HG03432 (cell line): Measurements from ENCODE around the gene PIAS4.
A peak's percentile ranks its signal among the peaks of the same experiment; 100 is the strongest.
"Not testable (repeated sequence)": the region's sequence is repeated elsewhere in the genome, so short reads cannot be mapped to it uniquely, and the experiment has no call there.

Experiments
- ATAC-seq: cut with Tn5 transposase; IDR thresholded peaks from one replicate; pipeline ENCODE4 v1.9.1; 2021; ENCODE audit warnings: mild to moderate bottlenecking, moderate library complexity; ENCODE audit not compliant: unreplicated experiment

The PIAS4 gene

DNA sequence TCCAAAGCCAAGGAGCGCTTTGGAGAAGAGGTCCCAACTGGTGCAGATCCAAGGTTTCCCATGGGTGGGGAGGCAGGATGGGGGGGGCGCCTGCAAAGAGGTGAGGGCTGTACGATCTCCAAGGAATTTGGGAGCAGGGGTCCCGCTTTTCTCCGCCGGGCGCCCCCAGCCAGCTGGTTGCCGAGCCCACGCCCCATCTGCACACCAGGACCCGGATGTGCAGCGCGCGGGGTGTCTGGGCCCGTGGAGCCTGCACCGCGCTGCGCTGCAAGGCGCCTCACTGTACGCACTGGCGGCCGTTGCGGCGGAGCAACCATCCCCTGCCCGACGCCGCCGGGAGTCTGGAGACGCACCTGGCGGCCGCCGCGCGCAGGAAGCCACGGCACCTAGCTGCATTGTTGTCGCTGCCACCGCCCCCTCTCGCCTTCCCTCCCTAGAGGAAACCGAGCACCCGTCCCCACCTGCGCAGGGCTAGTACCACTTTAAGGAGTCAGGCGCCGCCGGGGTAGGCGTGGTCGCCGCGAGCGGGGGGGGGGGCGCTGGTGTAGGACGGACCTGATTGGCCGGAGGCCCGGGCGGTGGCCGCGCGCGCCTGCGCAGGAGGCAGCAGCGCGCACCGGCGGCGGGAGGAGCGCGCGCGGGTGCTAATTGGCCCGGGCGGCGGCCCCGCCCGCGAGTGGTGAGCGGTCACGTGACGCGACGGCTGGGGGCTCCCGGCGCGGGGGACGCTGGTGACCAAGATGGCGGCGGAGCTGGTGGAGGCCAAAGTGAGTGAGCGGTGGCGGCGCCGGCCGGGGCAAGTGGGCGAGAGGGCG lies at the start of gene PIAS4:
Gene PIAS4 (plus strand): TSS at position 716 of the 815 bp plus-strand sequence. CDS start 25 bp downstream, at position 741.
- peak; percentile 79 for ATAC-seq

DNA sequence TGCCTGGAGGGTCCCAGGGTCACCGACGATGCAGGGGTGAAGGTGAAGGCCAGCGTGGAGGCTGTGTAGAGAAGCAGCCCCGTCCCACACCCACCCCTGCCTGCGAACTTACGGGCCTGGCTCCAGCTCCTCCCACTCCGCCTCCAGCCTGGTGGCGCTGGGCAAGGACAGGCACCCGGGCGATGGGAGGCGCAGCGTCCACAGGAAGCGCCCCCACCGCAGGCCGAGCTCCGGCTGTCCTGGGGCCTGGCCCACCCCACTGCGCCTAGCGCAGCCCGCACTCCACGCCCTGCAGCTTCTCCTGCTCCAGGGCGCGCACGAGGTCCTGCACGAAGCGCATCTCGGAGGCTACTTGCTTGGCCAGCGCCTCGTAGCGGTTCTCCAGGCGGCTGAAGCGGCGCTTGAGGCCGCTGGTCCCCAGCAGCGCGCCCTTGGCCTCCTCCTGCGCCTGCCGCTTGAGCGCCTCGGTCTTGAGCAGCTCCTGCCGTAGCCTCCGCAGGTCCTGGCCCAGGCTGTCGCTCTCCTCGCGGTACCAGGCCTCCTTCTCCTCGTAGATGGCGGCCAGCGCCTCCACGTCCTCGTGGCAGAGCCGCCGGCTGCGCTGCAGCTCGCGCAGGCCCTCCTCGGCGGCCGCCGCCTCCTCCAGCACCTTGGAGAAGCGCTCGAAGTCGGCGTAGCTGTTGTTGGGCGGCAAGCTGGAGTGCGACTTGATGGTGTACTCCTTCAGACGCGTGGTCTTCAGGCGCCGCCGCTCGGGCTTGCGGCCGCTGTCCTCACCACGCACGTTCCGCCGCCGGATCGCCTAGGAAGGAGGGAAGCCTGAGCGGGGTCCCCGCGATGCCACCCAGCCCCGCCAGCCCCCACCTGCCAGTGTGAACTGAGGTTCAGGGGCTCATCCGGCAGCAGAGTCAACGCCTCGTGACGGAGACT lies 48.4 kb upstream of the PIAS4 start:
- ATAC-seq = no peak

GRCh38 chr19:3959766-3960131 lies 47.8 kb upstream of the PIAS4 start:
- ATAC-seq = no peak

GRCh38 chr19:3961007-3961406 lies 46.5 kb upstream of the PIAS4 start:
- ATAC-seq = no peak

DNA sequence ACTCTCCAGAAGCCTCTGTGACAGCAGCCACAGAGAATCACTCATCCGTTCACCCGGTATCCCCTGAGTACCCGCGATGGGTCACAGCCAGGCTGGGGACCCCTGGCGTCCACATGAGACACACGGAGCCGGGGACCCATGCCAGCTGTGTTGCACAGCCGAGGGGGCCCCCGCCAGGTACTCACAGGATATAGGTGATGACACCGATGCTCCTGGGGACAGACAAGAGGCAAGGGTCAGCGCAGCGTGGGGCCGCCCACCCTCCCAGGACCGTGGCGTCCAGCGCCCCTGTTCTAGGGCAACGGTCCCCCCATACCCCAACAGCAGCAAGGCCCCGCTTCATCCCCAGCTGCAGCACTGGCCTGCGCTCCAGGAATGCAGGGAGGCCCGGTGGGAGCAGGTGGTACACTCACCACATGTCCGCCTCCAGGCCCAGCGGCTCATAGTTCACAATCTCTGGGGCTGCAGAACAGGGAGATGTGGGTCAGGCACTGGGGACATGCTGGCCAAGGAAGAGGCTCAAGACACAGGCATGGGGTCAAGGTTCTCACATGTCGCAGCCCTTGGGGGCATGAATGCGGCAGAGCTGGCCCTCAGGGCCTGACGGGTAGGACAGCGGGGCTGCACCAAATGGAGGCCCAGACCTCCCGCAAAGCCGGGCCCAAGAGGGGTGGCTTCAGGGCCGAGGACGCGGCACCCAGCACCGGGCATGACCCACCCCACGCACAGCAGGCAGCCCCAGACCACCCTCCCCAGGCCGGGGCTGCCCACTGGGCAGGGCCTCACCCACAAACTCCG lies 43.9 kb upstream of the PIAS4 start:
- no peak for ATAC-seq

- ATAC-seq = no peak
Observed at GRCh38 chr19:3964256-3965194, 43.0 kb upstream of the PIAS4 start.

DNA sequence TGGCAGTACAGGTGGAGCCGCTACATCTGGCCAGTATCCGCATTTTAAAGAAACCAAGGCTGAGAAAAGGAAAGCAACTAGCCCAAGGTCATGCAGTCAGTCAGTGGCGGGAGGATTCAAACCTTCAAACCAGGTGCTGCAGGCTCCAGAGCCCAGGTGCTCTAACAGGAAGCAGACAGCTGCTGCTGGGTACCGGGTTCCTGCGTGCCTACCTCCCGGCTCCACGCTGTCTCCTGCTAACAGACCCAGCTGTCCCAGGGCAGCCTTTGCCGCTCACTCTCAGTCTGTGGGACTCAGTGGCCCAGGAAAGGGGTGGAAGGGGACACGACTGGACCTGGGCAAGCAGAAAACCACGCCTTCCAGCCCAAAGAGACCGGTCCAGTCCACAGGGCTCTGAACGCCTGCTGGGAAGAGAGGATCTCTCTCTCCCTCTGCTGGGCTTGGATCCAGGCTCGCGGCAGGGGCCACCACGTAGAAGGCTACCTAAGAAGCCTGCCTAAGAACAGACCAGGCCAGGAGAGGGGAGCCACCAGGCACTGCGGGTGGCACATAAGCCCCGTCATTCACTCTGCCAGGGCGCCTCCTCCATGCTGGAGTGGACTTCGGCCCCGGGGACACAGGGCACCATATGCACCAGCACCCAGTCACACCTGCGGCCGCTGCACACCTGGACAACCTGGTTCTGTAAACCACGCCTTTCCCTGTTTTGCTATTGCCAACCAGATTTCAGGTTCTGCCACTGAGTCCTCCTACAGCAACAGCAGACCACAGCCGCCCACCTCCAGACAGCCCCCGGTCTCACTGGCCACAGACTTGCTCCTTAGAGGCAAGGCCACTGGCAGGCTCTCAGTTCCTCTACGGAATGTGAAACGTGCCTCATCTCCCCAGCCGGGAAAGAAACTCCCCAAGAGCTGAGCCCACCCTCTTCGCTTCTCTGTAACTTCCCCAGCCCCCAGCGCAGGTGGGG lies 41.2 kb upstream of the PIAS4 start:
- ATAC-seq = no peak

DNA sequence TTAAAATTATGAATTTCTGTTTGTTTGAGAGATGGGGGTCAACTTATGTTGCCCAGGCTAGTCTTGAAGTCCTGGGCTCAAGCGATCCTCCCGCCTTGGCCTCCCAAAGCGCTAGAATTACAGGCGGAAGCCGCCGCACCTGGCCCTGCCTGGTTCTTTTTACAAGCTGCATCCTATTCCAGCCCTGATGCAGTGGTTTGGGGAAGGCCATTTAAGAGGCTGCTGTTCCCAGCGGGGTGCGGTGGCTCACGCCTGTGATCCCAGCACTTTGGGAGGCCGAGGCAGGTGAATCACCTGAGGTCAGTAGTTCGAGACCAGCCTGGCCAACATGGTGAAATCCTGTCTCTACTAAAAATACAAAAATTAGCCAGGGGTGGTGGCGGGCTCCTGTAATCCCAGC lies 39.6 kb upstream of the PIAS4 start:
- not testable (repeated sequence) for ATAC-seq

DNA sequence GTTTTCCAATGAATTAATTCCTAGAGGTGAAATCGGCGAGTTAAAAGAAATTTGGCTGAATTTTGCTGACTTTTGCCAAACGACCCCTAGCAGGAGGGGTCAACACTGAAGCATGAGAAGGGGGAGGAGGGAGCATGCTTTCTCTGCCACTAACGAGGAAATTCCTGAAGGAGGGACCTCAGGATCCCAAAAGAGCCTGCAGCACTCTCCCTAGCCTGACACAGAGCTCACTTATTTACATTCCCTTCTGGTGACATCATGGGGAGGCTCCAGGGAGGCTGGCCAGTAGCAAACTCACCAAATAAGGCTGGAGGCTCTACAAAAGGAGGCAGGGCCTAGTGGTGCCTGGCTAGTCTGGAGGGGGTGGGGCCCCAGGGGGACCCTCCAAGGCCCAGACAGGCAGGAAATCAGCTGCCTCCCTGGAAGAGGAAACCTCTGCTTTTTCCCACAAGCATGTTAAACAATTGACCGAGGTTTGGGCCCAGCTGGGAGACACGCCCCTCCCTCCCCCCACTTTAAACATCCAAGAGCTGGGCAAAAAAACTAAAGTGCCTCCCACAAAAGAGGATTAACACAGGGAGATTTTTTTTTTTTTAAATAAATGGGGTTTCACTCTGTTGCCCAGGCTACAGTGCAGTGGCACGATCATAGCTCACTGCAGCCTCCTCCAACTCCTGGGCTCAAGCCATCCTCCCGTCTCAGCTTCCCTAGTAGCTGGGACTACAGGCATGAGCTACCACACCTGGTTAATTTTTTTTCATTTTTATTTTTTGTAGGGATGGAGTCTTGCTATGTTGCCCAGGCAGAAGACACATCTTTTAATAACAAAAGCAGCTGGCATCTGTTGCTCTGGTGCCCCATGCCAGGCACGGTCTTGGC lies 38.7 kb upstream of the PIAS4 start:
- no peak for ATAC-seq

DNA sequence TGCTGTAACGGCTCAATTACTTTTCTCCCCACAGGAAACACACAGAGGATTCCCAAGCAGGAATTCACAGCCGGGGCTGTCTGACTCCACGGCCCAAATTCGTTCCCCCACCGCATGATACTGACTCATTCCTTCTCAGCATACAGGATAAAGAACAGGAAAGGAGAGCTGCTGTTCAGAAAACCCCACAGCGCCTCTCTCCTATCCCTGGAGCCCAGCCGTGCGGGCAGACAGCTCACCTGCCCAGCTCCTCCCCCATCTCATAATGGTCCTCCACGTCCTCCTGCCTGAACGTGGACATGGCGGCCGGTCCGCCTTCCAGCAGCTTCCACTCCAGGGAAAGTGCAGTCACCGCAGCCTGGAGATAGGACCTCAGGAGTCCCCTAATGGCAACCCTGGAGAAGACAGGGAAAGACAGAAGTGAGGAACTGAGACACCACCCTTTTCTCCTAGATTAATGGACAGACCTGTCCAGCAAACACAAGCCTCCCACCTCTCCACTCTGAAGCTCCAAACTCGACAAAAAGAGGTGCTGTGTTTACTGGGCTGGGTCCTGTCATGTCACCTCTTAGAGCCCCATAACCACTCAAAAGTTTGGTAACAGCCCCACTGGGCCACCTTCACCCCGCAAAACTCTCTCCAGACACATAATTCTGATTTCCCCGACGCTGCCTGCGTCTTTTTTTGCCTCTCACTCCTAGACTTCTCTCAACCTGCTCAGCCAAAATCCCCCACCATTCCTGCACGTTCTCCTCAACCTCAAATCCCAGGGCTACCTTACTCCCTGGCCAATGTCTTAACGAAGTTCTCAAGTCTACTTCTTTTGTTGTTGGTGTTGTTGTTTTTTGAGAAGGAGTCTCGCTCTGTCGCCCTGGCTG lies 37.9 kb upstream of the PIAS4 start:
- ATAC-seq = no peak

GRCh38 chr19:3970313-3970807 lies 37.2 kb upstream of the PIAS4 start:
- no peak for ATAC-seq

DNA sequence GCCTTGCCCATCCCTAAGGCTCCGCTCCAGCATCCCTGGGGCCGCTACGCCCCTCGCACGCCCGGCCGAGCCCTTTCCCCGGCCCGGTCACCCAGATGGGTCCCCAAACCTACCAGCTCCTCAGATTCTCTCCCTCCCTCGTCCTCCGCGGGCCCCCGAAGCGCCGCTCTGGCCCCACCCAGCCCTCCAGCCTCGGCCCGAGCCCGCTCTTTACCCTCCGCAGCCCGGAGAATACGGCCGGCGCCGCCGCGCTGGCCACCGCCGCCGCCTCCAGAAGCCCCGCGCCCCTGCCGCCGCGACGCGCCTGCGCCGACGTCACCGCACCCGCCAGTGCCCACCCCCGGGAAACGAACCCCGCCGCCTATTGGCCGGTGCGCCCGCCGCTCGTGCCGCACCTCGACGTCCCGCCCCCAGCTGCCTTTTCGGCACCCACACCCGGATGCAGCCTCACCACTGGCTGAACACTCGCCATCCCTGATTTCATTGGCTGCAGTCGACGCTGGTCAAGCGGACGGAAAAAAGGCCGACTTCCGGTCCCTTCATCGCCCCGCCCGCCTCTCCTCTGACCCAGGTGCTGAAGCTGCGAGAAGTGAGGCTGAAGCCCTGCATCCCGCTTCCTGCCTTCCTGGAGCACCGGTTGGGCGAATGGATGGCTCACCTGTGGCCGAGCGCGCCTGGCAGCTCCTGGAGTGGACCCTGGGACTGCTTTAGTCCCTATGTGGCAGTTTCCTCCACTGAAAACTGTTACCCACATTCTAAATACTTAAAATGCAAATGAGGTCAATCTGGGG lies 36.5 kb upstream of the PIAS4 start, which contains the start of gene DAPK3:
Gene DAPK3 (minus strand): TSS at position 292 of the 791 bp plus-strand sequence. CDS start 1,364 bp downstream, outside the sequence.
- peak; percentile 94 for ATAC-seq

- ATAC-seq = no peak
Observed at GRCh38 chr19:3975144-3975543, 32.4 kb upstream of the PIAS4 start.

- ATAC-seq = no peak
Observed at GRCh38 chr19:3975637-3976087, 31.9 kb upstream of the PIAS4 start.

DNA sequence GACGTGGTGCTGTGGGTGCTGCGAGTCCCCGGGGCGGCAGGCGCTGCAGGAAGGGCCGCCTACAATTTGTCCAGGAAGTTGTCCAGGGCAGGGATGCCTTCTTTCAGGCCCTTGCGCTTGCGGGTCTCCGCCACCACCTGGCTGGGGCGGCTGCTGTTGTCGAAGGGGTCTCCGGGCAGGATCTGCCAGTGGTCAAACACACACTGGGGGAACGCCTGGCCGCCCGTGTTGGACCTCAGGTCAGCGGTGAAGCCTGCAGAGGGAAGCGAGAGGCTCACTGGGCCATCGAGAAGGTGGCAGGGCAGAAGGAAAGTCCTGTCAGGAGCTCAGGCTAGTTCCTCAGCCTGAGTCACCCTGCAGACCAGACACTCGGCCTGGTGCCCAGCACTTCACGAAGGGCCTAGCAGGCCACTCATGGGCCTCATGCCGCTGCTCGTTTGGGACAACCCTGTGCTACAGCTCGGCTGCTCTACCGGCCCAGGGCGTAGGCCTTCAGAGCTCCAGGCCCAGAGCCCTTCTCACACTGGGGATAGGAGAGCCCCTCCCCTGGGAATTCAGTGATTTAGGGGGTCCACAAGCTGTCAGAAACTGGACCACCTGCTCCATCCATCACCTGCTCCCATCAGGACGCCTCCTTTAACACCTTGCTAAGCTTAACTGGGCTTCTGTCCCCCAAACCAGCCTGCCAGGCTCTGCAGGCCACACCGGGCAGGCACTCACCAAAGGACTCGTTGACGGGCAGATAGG lies 30.9 kb upstream of the PIAS4 start:
- no peak for ATAC-seq
